Measurements from ENCODE around the gene SMG5.
A peak's percentile ranks its signal among the peaks of the same experiment; 100 is the strongest.

The SMG5 gene

GRCh38 chr1:156262461-156263287 is 20.0 kb downstream of the SMG5 start:
- TF ChIP-seq ZFX (IDR thresholded peaks at IDR 0.05; ENCODE audit: borderline replicate concordance): no peak
- TF ChIP-seq, protein P1, sequence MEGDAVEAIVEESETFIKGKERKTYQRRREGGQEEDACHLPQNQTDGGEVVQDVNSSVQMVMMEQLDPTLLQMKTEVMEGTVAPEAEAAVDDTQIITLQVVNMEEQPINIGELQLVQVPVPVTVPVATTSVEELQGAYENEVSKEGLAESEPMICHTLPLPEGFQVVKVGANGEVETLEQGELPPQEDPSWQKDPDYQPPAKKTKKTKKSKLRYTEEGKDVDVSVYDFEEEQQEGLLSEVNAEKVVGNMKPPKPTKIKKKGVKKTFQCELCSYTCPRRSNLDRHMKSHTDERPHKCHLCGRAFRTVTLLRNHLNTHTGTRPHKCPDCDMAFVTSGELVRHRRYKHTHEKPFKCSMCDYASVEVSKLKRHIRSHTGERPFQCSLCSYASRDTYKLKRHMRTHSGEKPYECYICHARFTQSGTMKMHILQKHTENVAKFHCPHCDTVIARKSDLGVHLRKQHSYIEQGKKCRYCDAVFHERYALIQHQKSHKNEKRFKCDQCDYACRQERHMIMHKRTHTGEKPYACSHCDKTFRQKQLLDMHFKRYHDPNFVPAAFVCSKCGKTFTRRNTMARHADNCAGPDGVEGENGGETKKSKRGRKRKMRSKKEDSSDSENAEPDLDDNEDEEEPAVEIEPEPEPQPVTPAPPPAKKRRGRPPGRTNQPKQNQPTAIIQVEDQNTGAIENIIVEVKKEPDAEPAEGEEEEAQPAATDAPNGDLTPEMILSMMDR (IDR thresholded peaks at IDR 0.05): no peak
- H3K27ac ChIP-seq: no peak overlapping the region

DNA sequence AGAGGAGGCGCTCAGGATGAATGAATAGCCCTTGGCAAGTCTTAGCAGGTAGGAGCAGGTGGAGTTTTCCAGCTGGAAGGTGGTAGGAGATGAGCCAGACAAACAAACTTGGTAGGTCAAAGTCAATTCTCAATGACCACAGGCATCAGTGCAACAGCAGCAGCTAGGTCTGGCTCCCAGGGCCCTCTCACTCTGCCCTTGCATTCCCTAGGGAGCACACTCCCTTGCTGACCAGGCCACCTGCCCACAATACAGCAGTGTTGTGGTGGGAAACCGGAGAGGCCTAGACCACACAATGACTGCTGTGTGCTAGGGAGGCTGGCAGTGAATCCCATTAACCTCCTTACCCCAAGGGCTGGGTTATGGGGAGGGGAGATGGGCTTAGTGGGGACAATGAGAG is 21.7 kb downstream of the SMG5 start:
- H3K27ac ChIP-seq: no peak overlapping the region
- TF ChIP-seq, protein P1 (IDR thresholded peaks at IDR 0.05): no peak
- no peak for TF ChIP-seq ZFX (IDR thresholded peaks at IDR 0.05; ENCODE audit: borderline replicate concordance)

DNA sequence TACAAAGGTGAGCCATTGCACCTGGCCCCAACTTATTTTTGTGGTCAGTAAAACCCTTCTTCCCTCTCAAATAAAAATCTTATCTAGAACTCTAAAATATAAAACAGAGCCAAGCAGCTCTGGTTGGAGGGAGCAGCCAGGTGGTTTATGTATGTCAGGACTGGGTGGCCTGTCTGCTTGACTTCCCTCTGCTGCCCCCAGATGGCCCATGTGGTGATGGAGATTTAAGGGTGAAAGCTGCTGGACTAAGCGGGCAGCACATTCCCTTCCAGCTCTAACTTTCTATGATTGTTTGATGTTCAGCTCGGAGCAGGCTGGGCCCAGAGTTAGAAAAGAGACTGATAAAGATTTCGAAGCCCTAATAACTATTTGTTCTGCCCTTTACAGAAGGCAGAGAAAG is 22.8 kb downstream of the SMG5 start:
- no peak overlapping the region for H3K27ac ChIP-seq

DNA sequence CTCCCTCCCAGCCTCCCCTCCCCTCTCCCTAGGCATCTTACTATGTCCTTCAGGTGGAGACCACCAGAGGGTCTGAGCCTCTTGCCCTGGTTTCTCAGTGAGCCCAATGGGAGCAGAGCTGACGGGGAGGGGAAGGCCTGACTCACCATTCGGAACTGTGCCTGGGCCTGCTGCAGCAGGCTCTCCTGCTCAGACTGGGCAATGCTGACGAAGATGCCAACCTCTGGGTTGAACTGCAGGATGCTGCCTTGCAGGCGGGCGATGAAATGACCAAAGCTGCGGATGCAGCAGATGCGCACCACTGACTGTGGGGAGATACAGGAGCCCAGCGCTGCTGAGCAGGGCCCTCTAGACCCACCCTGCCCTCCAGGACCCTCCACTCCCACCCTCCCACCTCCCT is 23.8 kb downstream of the SMG5 start:
- TF ChIP-seq, protein P1 (IDR thresholded peaks at IDR 0.05): no peak
- no peak for TF ChIP-seq ZFX (IDR thresholded peaks at IDR 0.05; ENCODE audit: borderline replicate concordance)
- no peak overlapping the region for H3K27ac ChIP-seq

More for the DNA sequence above, 22.8 kb downstream of the SMG5 start:
- TF ChIP-seq, protein P1 (IDR thresholded peaks at IDR 0.05): peak; percentile 20; the same call in 1 of the 2 replicates
- TF ChIP-seq ZFX (IDR thresholded peaks at IDR 0.05; ENCODE audit: borderline replicate concordance): no peak

DNA sequence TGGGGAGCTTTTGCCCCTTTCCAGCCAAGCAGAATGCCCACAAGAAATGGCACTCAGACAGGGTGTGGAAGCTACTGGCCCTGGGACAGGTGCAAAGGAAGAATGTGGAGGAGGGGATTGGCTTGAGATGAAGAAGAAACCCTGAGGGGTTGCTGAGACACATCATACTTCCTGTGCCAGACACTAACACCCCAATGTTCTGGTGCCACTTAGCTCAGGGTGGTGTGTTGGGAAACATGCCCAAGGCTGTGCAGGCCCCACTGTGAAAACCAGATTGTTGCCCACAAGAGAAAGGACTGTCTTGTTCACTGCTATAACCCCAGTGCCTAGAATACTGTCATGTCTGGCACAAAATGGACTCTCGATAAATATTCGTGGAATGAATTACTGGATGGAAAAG is 24.9 kb downstream of the SMG5 start:
- no peak overlapping the region for H3K27ac ChIP-seq
- no peak for TF ChIP-seq ZFX (IDR thresholded peaks at IDR 0.05; ENCODE audit: borderline replicate concordance)
- TF ChIP-seq, protein P1 (IDR thresholded peaks at IDR 0.05): no peak

DNA sequence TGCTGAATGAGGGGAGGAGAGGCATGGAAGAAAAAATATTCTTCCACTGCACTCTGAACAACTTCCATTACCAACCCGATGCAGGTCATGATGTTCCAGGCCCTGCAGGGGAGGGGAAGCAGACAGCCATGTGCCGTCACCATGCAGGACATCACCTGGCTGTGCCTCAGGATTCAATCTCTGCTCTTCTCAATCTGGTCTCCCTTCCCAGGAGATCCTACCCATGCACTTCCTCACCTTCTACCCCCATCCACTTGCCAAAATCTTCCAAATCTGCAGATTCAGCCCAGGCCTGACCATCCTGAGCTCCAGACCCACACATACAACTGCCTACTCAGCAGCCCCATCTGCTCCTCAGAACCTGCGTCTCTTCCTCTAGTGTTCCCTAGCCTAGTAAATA is 29.0 kb downstream of the SMG5 start:
- TF ChIP-seq ZFX (IDR thresholded peaks at IDR 0.05; ENCODE audit: borderline replicate concordance): no peak
- TF ChIP-seq, protein P1 (IDR thresholded peaks at IDR 0.05): no peak

DNA sequence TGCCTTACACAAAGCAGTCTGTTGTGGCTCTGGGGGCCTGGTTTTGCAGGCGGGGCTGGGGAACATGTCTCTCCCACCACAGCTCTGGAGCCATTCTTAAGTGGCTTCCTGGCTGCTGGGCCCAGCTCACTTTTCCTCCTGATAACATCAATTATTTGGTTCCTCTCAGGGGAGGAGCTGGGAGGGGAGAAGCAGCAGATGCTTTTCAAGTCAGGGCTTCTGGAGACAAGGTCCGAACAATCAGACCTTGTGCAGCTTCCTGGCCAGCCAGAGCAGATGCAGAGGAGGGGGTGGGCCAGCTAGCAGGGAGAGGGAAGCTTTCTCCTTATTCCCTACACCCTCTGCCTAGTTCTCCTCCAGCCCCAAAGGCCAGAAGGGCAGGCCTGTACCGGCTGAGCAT is 31.1 kb downstream of the SMG5 start:
- no peak for TF ChIP-seq ZFX (IDR thresholded peaks at IDR 0.05; ENCODE audit: borderline replicate concordance)
- TF ChIP-seq, protein P1 (IDR thresholded peaks at IDR 0.05): no peak
- no peak overlapping the region; the same call in 1 of the 2 replicates for H3K27ac ChIP-seq

More for the DNA sequence above, 29.0 kb downstream of the SMG5 start:
- H3K27ac ChIP-seq: no peak overlapping the region
